GM21423 (cell line): ENCODE data around the gene OR2J2.
"Not testable (repeated sequence)": the region's sequence is repeated elsewhere in the genome, so short reads cannot be mapped to it uniquely, and the experiment has no call there.

Source experiments
- ATAC-seq: cut with Tn5 transposase; IDR thresholded peaks from one replicate; pipeline ENCODE4 v1.9.1; 2021; ENCODE audit warnings: mild to moderate bottlenecking, moderate library complexity; ENCODE audit not compliant: unreplicated experiment

Gene OR2J2

GRCh38 chr6:29218056-29218455 is 47.3 kb downstream of the OR2J2 start:
- not testable (repeated sequence) for ATAC-seq
